Liver (tissue), 9 donors: ENCODE data around the gene SLC7A10. TPM values are rescaled to one million over a fixed set of nuclear protein-coding genes. Genes with fewer than 3 reads are reported as not detected.

Source experiments
- DNase-seq: peaks from one replicate; pipeline ENCODE4 v3.0.0-alpha.2; 2017; ENCODE audit warnings: low spot score
- H3K27ac ChIP-seq, 2 donors: one replicate each; pipeline ENCODE4 v1.7.0; 2013; ENCODE audit warnings: inconsistent platforms in 2 of 2, low read length in 2 of 2, control low read depth in 1 of 2, low read depth in 1 of 2, mild to moderate bottlenecking in 1 of 2
- H3K27me3 ChIP-seq, 4 donors: one replicate each; pipeline versions ENCODE4 v1.6.1 to v1.7.0; 2013; ENCODE audit warnings: low read length in 3 of 4, inconsistent platforms in 1 of 4, mild to moderate bottlenecking in 1 of 4, moderate library complexity in 1 of 4; ENCODE audit not compliant: control insufficient read depth in 4 of 4, insufficient read depth in 4 of 4
- H3K36me3 ChIP-seq, 4 donors: one replicate each; pipeline versions ENCODE4 v1.6.1 to v1.7.0; 2013; ENCODE audit warnings: low read length in 3 of 4, mild to moderate bottlenecking in 3 of 4, low read depth in 1 of 4, moderate library complexity in 1 of 4; ENCODE audit not compliant: control insufficient read depth in 4 of 4, insufficient read depth in 3 of 4
- H3K4me1 ChIP-seq, 4 donors: one replicate each; pipeline versions ENCODE4 v1.6.1 to v1.7.0; 2013; ENCODE audit warnings: low read length in 3 of 4, mild to moderate bottlenecking in 3 of 4, moderate library complexity in 1 of 4; ENCODE audit not compliant: control insufficient read depth in 4 of 4, insufficient read depth in 4 of 4
- H3K4me3 ChIP-seq, 3 donors: one replicate each; pipeline versions ENCODE4 v1.6.1 to v1.7.0; 2013; ENCODE audit warnings: low read length in 3 of 3, control low read depth in 1 of 3, low read depth in 1 of 3, mild to moderate bottlenecking in 1 of 3
- H3K9ac ChIP-seq, 2 donors: one replicate each; pipeline ENCODE4 v1.7.0; 2013; ENCODE audit warnings: low read length in 2 of 2, mild to moderate bottlenecking in 2 of 2, moderate library complexity in 2 of 2, control low read depth in 1 of 2, low read depth in 1 of 2
- H3K9me3 ChIP-seq, 4 donors: one replicate each; pipeline versions ENCODE4 v1.6.1 to v1.7.0; 2013; ENCODE audit warnings: low read length in 3 of 4; ENCODE audit not compliant: control insufficient read depth in 4 of 4
- EGR1 ChIP-seq, 2 donors: IDR thresholded peaks; 2 replicates each; pipeline ENCODE4 v1.6.1; 2016 to 2018; ENCODE audit warnings: antibody characterized with exemption in 2 of 2, low read depth in 2 of 2
- FOXA1 ChIP-seq: IDR thresholded peaks from 2 replicates; pipeline ENCODE4 v1.6.1; 2016; ENCODE audit warnings: antibody characterized with exemption
- GABPA ChIP-seq, 2 donors: IDR thresholded peaks in 1 of 2; conservative IDR thresholded peaks in 1 of 2; 2 replicates each; pipeline ENCODE4 v1.6.1; 2016; ENCODE audit warnings: antibody characterized with exemption in 2 of 2, mild to moderate bottlenecking in 1 of 2, moderate library complexity in 1 of 2
- HNF4G ChIP-seq: IDR thresholded peaks from 2 replicates; pipeline ENCODE4 v1.6.1; 2016; ENCODE audit warnings: antibody characterized with exemption
- JUND ChIP-seq, 2 donors: IDR thresholded peaks; 2 replicates each; pipeline ENCODE4 v1.6.1; 2016; ENCODE audit warnings: antibody characterized with exemption in 2 of 2
- NR2F2 ChIP-seq: IDR thresholded peaks from 2 replicates; pipeline ENCODE4 v1.6.1; 2016; ENCODE audit warnings: antibody characterized with exemption
- RXRA ChIP-seq, 2 donors: IDR thresholded peaks; 2 replicates each; pipeline ENCODE4 v1.6.1; 2017 to 2018; ENCODE audit warnings: antibody characterized with exemption in 2 of 2, mild to moderate bottlenecking in 1 of 2
- SP1 ChIP-seq: IDR thresholded peaks from 2 replicates; pipeline ENCODE4 v1.6.1; 2018; ENCODE audit warnings: antibody characterized with exemption, mild to moderate bottlenecking
- TAF1 ChIP-seq: conservative IDR thresholded peaks from 2 replicates; pipeline ENCODE4 v1.6.1; 2016; ENCODE audit warnings: antibody characterized with exemption, mild to moderate bottlenecking
- YY1 ChIP-seq: IDR thresholded peaks from 2 replicates; pipeline ENCODE4 v1.6.1; 2016; ENCODE audit warnings: antibody characterized with exemption, mild to moderate bottlenecking
- WGBS: extraction: QIAGEN DNeasy Blood & Tissue Kit; methylation state at CpG from one replicate; pipeline ENCODE4 v1.1.7; 2013; 5-methylcytosine and 5-hydroxymethylcytosine counted together
- polyA plus RNA-seq, 2 donors: library from polyadenylated mRNA; stranded (reverse) in 1 of 2; unstranded in 1 of 2; fragments of 200-250 nt in 1 of 2; fragments of >200 nt in 1 of 2; fragmentation: Nextera tagmentation in 1 of 2; extraction: Ambion mirVana in 1 of 2; gene quantifications; one replicate each; pipeline versions ENCODE4 v1.2.1 to v1.2.3, GENCODE V29; 2013 to 2015
- total RNA-seq, 2 donors: library from RNA; depleted of rRNA; stranded (reverse); fragments of >200 nt; gene quantifications; one replicate each; pipeline ENCODE4 v1.2.3, GENCODE V29; 2014
- TF ChIP-seq, protein P1 (sequence below): IDR thresholded peaks from 2 replicates; pipeline ENCODE4 v1.6.1; 2016; ENCODE audit warnings: antibody characterized with exemption
- TF ChIP-seq, protein P2 (sequence below): IDR thresholded peaks from 2 replicates; pipeline ENCODE4 v1.6.1; 2016; ENCODE audit warnings: antibody characterized with exemption
- TF ChIP-seq, protein P3 (sequence below): fragments of 150-350 bp; IDR thresholded peaks from 2 replicates; pipeline ENCODE4 v1.5.1; 2017; ENCODE audit warnings: improper control_type of control experiment, low read depth, low read length; ENCODE audit not compliant: missing input control
- TF ChIP-seq, protein P4 (sequence below): IDR thresholded peaks from 2 replicates; pipeline ENCODE4 v1.6.1; 2016; ENCODE audit warnings: antibody characterized with exemption, mild to moderate bottlenecking
- TF ChIP-seq, protein P5 (sequence below): IDR thresholded peaks from 2 replicates; pipeline ENCODE4 v1.6.1; 2016; ENCODE audit warnings: antibody characterized with exemption
- donor health status: healthy.
- donor health status: healthy.
- donor health status: healthy.
- donor health status: healthy.
- donor health status: healthy.

SLC7A10 gene
- total and polyA plus RNA-seq, 4 donors: not detected

DNA sequence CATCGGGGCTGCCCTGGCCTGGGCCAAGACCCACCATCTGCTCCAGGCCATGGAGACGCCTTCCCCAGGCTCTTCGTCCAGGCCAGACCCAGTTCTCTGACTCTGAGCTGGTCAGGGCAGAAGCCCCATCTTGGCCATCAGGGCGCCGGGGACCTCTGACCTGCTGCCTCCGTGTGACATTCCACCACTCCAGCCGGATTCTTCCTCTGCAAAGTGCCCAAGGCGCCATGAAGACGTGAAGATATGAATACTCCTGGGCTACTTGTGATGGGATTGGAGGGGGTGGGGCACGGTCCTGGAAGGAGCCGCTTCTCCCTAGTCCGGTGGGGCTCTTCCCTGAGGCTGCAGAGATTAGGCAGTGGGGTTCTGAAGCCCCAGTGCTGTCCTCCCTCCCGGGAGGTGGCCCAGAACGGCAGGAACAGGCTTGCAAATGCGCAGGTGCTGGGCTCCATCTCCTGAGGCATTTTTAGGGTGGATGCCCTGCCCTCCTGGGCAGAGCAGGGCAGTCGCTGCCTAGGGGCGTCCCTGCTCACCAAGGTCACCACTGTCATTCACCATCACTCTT lies 26.0 kb upstream of the SLC7A10 start:
- Histone ChIP-seq H3K9ac (no peak overlapping the region), H3K27me3 (no peaks in the 10 kb centered on the region), H3K27ac (no peak overlapping the region), H3K9me3 (no peaks in the 10 kb centered on the region), H3K36me3 (no peaks in the 10 kb centered on the region), H3K4me3 (no peak overlapping the region), H3K4me1 (peaks cover 15 to 42% (median 32%) of the 10 kb centered on the region in 4 donors)
- no peak for DNase-seq
- TF ChIP-seq YY1 (no peak), TAF1 (no peak), EGR1 (IDR thresholded peaks at IDR 0.05; ENCODE audit: low read depth in 2 of 2) (no peak), FOXA1 (no peak), HNF4G (no peak), NR2F2 (no peak), JUND (IDR thresholded peaks at IDR 0.05) (no peak), RXRA (IDR thresholded peaks at IDR 0.05) (no peak), SP1 (no peak)
- TF ChIP-seq, protein P1, sequence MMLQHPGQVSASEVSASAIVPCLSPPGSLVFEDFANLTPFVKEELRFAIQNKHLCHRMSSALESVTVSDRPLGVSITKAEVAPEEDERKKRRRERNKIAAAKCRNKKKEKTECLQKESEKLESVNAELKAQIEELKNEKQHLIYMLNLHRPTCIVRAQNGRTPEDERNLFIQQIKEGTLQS: no peak
- TF ChIP-seq, protein P2, sequence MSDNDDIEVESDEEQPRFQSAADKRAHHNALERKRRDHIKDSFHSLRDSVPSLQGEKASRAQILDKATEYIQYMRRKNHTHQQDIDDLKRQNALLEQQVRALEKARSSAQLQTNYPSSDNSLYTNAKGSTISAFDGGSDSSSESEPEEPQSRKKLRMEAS: no peak
- TF ChIP-seq, protein P3, sequence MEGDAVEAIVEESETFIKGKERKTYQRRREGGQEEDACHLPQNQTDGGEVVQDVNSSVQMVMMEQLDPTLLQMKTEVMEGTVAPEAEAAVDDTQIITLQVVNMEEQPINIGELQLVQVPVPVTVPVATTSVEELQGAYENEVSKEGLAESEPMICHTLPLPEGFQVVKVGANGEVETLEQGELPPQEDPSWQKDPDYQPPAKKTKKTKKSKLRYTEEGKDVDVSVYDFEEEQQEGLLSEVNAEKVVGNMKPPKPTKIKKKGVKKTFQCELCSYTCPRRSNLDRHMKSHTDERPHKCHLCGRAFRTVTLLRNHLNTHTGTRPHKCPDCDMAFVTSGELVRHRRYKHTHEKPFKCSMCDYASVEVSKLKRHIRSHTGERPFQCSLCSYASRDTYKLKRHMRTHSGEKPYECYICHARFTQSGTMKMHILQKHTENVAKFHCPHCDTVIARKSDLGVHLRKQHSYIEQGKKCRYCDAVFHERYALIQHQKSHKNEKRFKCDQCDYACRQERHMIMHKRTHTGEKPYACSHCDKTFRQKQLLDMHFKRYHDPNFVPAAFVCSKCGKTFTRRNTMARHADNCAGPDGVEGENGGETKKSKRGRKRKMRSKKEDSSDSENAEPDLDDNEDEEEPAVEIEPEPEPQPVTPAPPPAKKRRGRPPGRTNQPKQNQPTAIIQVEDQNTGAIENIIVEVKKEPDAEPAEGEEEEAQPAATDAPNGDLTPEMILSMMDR: no peak
- WGBS: 90% methylated on average over 17 of the region's 17 CpGs

DNA sequence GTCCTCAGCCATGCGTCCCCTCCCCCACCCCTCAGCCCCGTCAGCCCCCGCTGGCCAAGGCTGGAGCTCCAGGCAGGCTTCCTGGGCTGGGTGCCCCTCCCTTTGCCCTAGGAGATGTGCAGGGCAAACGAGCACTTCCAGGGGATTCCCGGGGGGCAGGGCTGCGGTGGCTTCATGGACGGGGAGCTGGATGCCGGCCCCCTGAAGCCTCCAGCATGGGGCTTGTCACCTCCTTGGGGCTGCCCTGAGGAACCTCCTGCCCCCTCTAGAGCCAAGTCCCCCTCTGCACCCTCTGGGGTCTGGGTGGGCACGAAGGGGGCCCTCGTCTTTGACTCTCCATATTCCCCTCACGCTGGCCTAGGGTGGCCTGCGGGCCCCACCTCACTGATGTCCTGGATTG lies 25.4 kb upstream of the SLC7A10 start:
- H3K4me1 ChIP-seq: peaks cover 15 to 45% (median 37%) of the 10 kb centered on the region in 4 donors
- H3K9me3 ChIP-seq: no peaks in the 10 kb centered on the region
- H3K27me3 ChIP-seq: no peaks in the 10 kb centered on the region
- DNase-seq: no peak
- H3K27ac ChIP-seq: no peak overlapping the region
- H3K9ac ChIP-seq: no peak overlapping the region
- H3K4me3 ChIP-seq: no peak overlapping the region
- no peak for TF ChIP-seq FOXA1
- TF ChIP-seq, protein P4, sequence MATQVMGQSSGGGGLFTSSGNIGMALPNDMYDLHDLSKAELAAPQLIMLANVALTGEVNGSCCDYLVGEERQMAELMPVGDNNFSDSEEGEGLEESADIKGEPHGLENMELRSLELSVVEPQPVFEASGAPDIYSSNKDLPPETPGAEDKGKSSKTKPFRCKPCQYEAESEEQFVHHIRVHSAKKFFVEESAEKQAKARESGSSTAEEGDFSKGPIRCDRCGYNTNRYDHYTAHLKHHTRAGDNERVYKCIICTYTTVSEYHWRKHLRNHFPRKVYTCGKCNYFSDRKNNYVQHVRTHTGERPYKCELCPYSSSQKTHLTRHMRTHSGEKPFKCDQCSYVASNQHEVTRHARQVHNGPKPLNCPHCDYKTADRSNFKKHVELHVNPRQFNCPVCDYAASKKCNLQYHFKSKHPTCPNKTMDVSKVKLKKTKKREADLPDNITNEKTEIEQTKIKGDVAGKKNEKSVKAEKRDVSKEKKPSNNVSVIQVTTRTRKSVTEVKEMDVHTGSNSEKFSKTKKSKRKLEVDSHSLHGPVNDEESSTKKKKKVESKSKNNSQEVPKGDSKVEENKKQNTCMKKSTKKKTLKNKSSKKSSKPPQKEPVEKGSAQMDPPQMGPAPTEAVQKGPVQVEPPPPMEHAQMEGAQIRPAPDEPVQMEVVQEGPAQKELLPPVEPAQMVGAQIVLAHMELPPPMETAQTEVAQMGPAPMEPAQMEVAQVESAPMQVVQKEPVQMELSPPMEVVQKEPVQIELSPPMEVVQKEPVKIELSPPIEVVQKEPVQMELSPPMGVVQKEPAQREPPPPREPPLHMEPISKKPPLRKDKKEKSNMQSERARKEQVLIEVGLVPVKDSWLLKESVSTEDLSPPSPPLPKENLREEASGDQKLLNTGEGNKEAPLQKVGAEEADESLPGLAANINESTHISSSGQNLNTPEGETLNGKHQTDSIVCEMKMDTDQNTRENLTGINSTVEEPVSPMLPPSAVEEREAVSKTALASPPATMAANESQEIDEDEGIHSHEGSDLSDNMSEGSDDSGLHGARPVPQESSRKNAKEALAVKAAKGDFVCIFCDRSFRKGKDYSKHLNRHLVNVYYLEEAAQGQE: no peak
- no peaks in the 10 kb centered on the region for H3K36me3 ChIP-seq
- 73% methylated on average over 12 of the region's 12 CpGs for WGBS

DNA sequence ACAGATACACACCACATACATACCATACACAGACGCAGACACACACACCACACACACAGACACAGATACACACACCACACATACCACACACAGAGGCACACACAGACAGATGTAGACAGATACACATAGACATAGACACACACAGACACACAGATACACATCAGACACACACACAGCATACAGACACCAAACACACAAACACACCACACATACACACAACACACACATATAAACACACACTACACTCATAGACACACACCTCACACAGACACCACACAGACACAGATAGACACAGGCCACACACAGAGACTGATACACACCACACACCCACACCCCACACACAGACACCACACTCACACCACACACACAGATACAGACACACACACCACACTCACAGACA lies 24.9 kb upstream of the SLC7A10 start:
- Histone ChIP-seq H3K36me3 (no peaks in the 10 kb centered on the region), H3K9ac (no peak overlapping the region), H3K27me3 (no peaks in the 10 kb centered on the region), H3K4me3 (no peak overlapping the region), H3K9me3 (peaks cover 0 to 4% (median under 1%) of the 10 kb centered on the region in 4 donors), H3K4me1 (peaks cover 15 to 45% (median 38%) of the 10 kb centered on the region in 4 donors), H3K27ac (no peak overlapping the region)
- DNase-seq: no peak
- 100% methylated on average over 1 of the region's 1 CpG for WGBS
- TF ChIP-seq YY1: no peak
- TF ChIP-seq, protein P4: no peak
- TF ChIP-seq, protein P5, sequence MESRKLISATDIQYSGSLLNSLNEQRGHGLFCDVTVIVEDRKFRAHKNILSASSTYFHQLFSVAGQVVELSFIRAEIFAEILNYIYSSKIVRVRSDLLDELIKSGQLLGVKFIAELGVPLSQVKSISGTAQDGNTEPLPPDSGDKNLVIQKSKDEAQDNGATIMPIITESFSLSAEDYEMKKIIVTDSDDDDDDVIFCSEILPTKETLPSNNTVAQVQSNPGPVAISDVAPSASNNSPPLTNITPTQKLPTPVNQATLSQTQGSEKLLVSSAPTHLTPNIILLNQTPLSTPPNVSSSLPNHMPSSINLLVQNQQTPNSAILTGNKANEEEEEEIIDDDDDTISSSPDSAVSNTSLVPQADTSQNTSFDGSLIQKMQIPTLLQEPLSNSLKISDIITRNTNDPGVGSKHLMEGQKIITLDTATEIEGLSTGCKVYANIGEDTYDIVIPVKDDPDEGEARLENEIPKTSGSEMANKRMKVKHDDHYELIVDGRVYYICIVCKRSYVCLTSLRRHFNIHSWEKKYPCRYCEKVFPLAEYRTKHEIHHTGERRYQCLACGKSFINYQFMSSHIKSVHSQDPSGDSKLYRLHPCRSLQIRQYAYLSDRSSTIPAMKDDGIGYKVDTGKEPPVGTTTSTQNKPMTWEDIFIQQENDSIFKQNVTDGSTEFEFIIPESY: no peak
- TF ChIP-seq RXRA (IDR thresholded peaks at IDR 0.05): no peak
- TF ChIP-seq GABPA (IDR thresholded peaks at IDR 0.05 in 1 of 2, conservative IDR thresholded peaks at IDR 0.05 in 1 of 2): no peak
- TF ChIP-seq, protein P1: no peak
